ENCODE measurements around the gene GNA12. TPM values are rescaled to one million over a fixed set of nuclear protein-coding genes. Genes with fewer than 3 reads are reported as not detected.

The GNA12 gene
- total and polyA plus RNA-seq, 10 donors: 12.3 to 64.2 (median 32.4) TPM

DNA sequence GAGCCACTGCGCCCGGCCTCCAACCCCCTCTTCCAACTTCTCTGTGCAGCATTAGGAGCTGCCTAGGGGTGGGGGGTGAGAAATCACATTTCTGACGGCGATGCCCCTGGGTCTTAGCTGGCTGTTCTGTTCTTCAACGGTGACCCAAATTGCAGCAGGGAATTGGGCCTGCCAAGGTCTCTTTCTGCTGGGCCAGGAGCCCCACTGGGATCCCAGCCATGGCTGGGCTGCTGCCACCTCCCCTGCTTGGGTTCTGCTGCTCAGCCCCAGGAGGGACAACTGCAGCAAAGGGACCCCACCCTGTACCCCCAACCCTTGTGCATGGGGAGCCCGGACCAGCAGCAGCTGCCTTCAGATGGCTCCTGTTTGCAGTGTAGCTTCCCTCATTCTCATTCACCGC, 43.7 kb upstream of the GNA12 start:
- intact Hi-C loops (cut with DNase I; ENCODE audit: low total_unique reads): loop anchor here (10.0 kb wide), 1 partner anchor 1587 kb away; no protein-coding TSS in a partner anchor
- no peak overlapping the region for H3K27ac ChIP-seq
- H3K9me3 ChIP-seq: no peaks in the 10 kb centered on the region
- TF ChIP-seq POLR2A (IDR thresholded peaks at IDR 0.05) (no peak), POLR2AphosphoS5 (IDR thresholded peaks at IDR 0.05) (no peak)
- TF ChIP-seq, protein P1, sequence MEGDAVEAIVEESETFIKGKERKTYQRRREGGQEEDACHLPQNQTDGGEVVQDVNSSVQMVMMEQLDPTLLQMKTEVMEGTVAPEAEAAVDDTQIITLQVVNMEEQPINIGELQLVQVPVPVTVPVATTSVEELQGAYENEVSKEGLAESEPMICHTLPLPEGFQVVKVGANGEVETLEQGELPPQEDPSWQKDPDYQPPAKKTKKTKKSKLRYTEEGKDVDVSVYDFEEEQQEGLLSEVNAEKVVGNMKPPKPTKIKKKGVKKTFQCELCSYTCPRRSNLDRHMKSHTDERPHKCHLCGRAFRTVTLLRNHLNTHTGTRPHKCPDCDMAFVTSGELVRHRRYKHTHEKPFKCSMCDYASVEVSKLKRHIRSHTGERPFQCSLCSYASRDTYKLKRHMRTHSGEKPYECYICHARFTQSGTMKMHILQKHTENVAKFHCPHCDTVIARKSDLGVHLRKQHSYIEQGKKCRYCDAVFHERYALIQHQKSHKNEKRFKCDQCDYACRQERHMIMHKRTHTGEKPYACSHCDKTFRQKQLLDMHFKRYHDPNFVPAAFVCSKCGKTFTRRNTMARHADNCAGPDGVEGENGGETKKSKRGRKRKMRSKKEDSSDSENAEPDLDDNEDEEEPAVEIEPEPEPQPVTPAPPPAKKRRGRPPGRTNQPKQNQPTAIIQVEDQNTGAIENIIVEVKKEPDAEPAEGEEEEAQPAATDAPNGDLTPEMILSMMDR (IDR thresholded peaks at IDR 0.05 in 8 of 11, conservative IDR thresholded peaks at IDR 0.05 in 3 of 11): no peak
- no peak for DNase-seq
- H3K4me3 ChIP-seq: no peak overlapping the region
- 54 to 89% (median 67%) methylated on average over 5 to 7 of the region's 7 CpGs for WGBS, 5 donors
- H3K27me3 ChIP-seq (replicated peaks in 1 of 7): no peaks in the 10 kb centered on the region
- no peaks in the 10 kb centered on the region for H3K36me3 ChIP-seq
- H3K4me1 ChIP-seq: peaks cover 0 to 9% (median 0%) of the 10 kb centered on the region in 6 donors

DNA sequence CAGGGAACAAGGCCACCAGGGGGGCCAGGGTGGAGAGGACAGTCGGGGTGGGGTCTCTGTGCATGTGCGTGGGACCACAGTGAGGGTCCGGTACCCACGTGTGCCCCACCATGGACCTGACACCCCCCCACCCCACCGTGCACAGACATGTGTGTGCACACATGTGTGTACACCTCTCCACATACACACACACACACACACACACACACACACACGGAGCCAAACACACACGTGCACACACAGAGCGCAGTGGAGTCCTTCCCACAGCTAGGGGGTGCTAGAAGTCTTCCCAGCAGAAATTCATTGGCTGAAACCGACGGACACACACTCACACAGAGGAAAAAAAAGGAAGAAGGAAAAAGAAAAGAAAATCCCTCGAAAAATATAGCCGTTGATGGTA, 42.8 kb upstream of the GNA12 start:
- intact Hi-C loops (cut with DNase I; ENCODE audit: low total_unique reads): loop anchor here (10.0 kb wide), 1 partner anchor 1588 kb away; no protein-coding TSS in a partner anchor
- no peak for DNase-seq
- no peak for TF ChIP-seq POLR2AphosphoS5 (IDR thresholded peaks at IDR 0.05)
- TF ChIP-seq POLR2A (IDR thresholded peaks at IDR 0.05): no peak
- TF ChIP-seq, protein P1 (IDR thresholded peaks at IDR 0.05 in 8 of 11, conservative IDR thresholded peaks at IDR 0.05 in 3 of 11): peak; percentile 43 to 98 (median 77)
- H3K27ac ChIP-seq: no peak overlapping the region
- H3K9me3 ChIP-seq: no peaks in the 10 kb centered on the region
- H3K36me3 ChIP-seq: no peaks in the 10 kb centered on the region
- no peak overlapping the region for H3K4me3 ChIP-seq
- peaks cover 0 to 5% (median 0%) of the 10 kb centered on the region in 6 donors for H3K4me1 ChIP-seq
- 5 to 28% (median 22%) methylated on average over 8 to 12 of the region's 12 CpGs for WGBS, 5 donors
- H3K27me3 ChIP-seq (replicated peaks in 1 of 7): no peaks in the 10 kb centered on the region

DNA sequence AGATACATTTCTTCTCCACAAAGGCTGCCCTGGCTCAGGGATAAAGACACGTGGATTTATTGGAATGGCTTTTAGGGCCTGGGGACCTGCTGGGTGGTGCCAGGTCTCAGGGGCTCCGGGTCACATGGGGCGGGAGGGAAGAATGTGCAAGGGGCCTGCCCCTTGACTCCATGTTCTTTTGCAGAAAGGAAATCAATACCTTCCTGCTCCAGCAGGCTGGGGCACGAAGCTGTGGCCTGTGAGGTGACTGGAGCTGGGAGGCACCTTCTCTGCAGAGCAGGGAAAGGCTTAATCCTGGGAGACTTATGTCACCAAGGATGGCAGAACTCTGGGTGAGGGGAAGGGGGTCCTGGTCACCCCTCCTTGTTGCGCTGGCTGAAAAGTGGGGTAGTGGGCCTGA, 42.3 kb upstream of the GNA12 start:
- no peaks in the 10 kb centered on the region for H3K36me3 ChIP-seq
- 48 to 72% (median 52%) methylated on average over 5 of the region's 5 CpGs for WGBS, 5 donors
- TF ChIP-seq POLR2AphosphoS5 (IDR thresholded peaks at IDR 0.05) (no peak), POLR2A (IDR thresholded peaks at IDR 0.05) (no peak)
- TF ChIP-seq, protein P1 (IDR thresholded peaks at IDR 0.05 in 8 of 11, conservative IDR thresholded peaks at IDR 0.05 in 3 of 11): no peak
- no peak overlapping the region for H3K4me3 ChIP-seq
- no peak overlapping the region for H3K27ac ChIP-seq
- peaks cover 0 to 5% (median 0%) of the 10 kb centered on the region in 6 donors for H3K4me1 ChIP-seq
- DNase-seq: no peak
- intact Hi-C loops (cut with DNase I; ENCODE audit: low total_unique reads): loop anchor here (10.0 kb wide), 1 partner anchor 1588 kb away; no protein-coding TSS in a partner anchor
- H3K27me3 ChIP-seq (replicated peaks in 1 of 7): no peaks in the 10 kb centered on the region
- no peaks in the 10 kb centered on the region for H3K9me3 ChIP-seq

DNA sequence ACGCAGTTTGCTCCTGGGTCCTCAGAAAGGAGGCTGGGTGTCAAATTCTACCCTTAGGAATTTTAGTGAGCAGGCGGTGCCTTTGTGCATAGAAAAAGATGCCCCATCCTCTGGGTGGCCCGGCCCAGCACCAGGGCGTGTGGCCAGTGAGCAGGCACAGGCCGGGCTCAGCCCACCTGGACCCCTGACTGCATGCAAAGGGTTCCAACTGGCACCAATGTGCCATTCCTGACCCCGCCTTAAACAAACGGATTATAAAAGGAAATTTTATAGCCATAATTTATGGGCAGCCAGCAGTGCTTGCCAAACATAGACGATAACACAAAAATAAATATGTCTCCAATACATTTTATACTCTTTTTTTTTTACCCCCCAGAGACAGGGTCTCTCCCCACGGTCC, 40.1 kb upstream of the GNA12 start:
- no peaks in the 10 kb centered on the region for H3K9me3 ChIP-seq
- DNase-seq: no peak
- H3K4me1 ChIP-seq: peaks cover 0 to 8% (median 2%) of the 10 kb centered on the region in 6 donors
- no peak for TF ChIP-seq POLR2A (IDR thresholded peaks at IDR 0.05)
- TF ChIP-seq POLR2AphosphoS5 (IDR thresholded peaks at IDR 0.05): no peak
- TF ChIP-seq, protein P1 (IDR thresholded peaks at IDR 0.05 in 8 of 11, conservative IDR thresholded peaks at IDR 0.05 in 3 of 11): no peak
- H3K36me3 ChIP-seq: no peaks in the 10 kb centered on the region
- intact Hi-C loops (cut with DNase I; ENCODE audit: low total_unique reads): loop anchor here (10.0 kb wide), 1 partner anchor 1591 kb away; no protein-coding TSS in a partner anchor
- no peak overlapping the region for H3K27ac ChIP-seq
- no peak overlapping the region for H3K4me3 ChIP-seq
- H3K27me3 ChIP-seq (replicated peaks in 1 of 7): no peaks in the 10 kb centered on the region
- 76 to 83% (median 81%) methylated on average over 9 of the region's 9 CpGs for WGBS, 5 donors

Data from spleen (tissue), 11 donors.